Epithelial cell of proximal tubule (primary cell): ENCODE data around the gene DNM2. TPM values are rescaled to one million over a fixed set of nuclear protein-coding genes. Genes with fewer than 3 reads are reported as not detected.

Experiments
- DNase-seq: peaks from one replicate; pipeline ENCODE4 v3.0.0-alpha.2; 2011; ENCODE audit warnings: low read depth
- H3K4me3 ChIP-seq: 2 replicates; pipeline ENCODE4 v1.5.1; 2011; ENCODE audit warnings: low read depth, mild to moderate bottlenecking, low read length
- CTCF ChIP-seq: conservative IDR thresholded peaks from 2 replicates; pipeline ENCODE4 v1.5.1; 2012; ENCODE audit warnings: low read depth, mild to moderate bottlenecking, low read length
- total RNA-seq: library from RNA; depleted of rRNA; stranded (reverse); fragments of >200 nt; gene quantifications from 2 replicates; pipeline ENCODE4 v1.2.3, GENCODE V29; 2015

The DNM2 gene
- total RNA-seq, 1 donor from 2014 or later: 94.5 TPM

GRCh38 chr19:10762656-10763055 is 44.8 kb downstream of the DNM2 start:
- no peak for TF ChIP-seq CTCF
- DNase-seq: no peak
- no peak overlapping the region for H3K4me3 ChIP-seq

DNA sequence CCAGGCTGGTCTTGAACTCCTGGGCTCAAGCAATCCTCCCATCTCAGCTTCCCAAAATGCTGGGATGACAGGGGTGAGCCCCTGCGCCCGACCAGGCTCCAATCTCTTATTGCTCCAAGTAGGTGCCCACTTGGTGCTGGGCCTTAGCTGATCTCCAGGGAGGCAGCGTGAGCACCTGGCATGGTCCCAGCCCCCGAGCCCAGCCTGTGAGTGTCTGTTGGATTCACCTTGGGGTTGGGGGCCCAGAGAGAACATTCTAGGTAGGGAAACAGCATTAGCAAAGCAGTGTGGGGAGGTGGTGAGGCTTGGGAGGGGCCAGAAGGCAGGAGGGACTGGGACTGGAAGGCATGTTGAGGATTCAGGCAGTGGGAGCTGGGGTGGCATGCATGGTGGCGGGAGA is 45.5 kb downstream of the DNM2 start:
- TF ChIP-seq CTCF: no peak
- no peak overlapping the region for H3K4me3 ChIP-seq
- no peak for DNase-seq

DNA sequence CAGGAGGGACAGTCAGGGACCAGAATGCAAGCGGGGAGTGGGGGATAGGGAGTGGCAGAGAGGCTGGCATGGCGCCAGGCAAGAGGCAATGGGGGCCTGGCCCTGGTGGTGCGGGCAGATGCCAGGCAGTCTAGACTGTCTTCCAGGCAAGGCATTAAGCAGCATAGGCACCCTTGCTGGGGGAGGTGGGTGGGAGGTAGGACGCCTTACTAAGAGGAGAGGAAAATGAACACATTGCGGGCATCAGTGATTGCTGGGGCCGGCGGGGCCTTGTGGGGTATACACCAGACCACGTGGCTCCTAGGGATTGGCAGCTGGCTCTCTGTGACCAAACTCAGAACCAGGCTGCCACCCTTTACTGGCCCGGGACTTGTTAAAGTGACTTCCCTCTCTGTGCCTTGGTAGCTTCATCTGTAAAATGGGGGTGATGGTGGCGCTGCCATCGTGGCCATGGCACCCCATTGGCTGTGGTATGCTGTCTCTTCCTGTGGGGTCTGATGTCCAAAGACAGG is 46.0 kb downstream of the DNM2 start:
- no peak overlapping the region for H3K4me3 ChIP-seq
- no peak for DNase-seq
- TF ChIP-seq CTCF: no peak

- TF ChIP-seq CTCF: no peak
- no peak overlapping the region for H3K4me3 ChIP-seq
- DNase-seq: peak; percentile 88
Observed at GRCh38 chr19:10764340-10764894, 46.5 kb downstream of the DNM2 start.

DNA sequence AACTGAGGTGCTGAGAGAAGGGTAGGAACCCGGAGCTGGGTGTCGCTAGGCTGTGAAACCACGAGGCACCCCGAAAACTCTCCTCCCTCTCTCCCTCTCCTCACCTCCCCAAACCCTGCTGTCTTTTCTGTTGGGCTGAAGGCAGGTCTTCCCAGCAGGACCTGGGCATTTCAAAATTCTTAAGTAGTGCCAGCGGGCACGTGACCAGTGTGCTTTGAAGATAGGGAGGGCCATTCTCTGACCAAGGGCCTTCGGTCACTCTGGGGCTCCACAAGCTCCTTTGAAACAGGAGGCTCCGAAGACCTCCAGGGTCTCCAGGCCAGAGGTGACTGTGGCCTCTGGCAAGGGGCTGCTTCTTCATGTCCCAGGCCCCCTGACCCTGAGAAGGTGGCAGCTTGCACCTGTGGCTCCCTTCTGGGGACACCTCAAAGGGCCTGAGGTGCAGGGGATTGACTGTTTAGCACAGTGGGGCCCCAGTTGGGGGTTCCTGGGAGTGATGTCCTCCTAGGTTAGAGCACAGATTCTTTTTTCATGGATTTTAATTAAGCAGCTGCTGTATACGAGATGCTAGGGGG is 48.3 kb downstream of the DNM2 start:
- H3K4me3 ChIP-seq: no peak overlapping the region
- DNase-seq: no peak
- TF ChIP-seq CTCF: no peak

DNA sequence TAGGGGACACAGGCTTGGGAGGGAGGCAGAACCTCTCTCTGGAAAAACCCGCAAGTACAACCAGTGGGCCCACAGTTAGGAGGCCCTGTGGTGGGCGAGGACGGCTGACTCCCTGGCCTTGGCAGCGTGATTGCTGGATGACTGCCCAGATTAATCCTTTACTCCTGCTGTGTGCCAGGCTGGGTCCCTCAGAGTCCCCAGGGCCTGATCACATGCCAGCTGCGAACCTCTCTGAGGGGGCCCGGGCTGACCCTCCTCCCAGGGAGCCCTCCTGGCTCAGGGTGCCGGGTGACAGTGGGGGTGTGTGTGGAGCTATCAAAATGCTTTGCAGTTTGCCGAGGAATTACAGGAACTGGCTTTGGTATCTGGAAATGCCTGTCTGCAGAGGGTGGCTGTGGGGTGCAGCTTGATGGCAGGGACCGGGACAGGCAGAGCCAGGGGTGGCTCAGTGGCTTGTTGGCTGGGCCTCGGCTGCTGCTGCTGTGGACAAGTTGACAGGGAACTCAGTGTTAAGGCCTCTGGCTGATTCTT is 48.9 kb downstream of the DNM2 start:
- H3K4me3 ChIP-seq: no peak overlapping the region
- TF ChIP-seq CTCF: no peak
- no peak for DNase-seq

- no peak for DNase-seq
- H3K4me3 ChIP-seq: no peak overlapping the region
- TF ChIP-seq CTCF: no peak
Observed at GRCh38 chr19:10767726-10768125, 49.8 kb downstream of the DNM2 start.
